ENCODE data around the gene ESYT1. TPM values are rescaled to one million over a fixed set of nuclear protein-coding genes. Genes with fewer than 3 reads are reported as not detected.

The ESYT1 gene
- total and polyA plus RNA-seq, 9 of the 15 experiments (the other 6 are each of a cell fraction or from before 2014, with no cell fraction given): 132 to 420 (median 164) TPM

- no peak for TF ChIP-seq ZNF280A (IDR thresholded peaks at IDR 0.05; ENCODE audit: low read depth, partially characterized antibody)
- no peak for TF ChIP-seq RCOR1 (IDR thresholded peaks at IDR 0.05; ENCODE audit: borderline replicate concordance in 1 of 2, low read depth in 2 of 2, low read length in 2 of 2)
- TF ChIP-seq NELFE (IDR thresholded peaks at IDR 0.05; ENCODE audit: insufficient read depth, insufficient read length): no peak
- TF ChIP-seq NR4A1 (CRISPR knock-in tag; IDR thresholded peaks at IDR 0.05): no peak
- TF ChIP-seq NR4A1 (tag; IDR thresholded peaks at IDR 0.05): 0 out of 2 replicates have a peak, but pooled peaks have one; percentile 51
- no peak for TF ChIP-seq ZNF764 (CRISPR knock-in tag; IDR thresholded peaks at IDR 0.05; ENCODE audit: low read depth)
- TF ChIP-seq CREB1 (IDR thresholded peaks at IDR 0.05): no peak
- no peak for TF ChIP-seq CREB1 (CRISPR knock-in tag; IDR thresholded peaks at IDR 0.05)
- TF ChIP-seq, protein P1, sequence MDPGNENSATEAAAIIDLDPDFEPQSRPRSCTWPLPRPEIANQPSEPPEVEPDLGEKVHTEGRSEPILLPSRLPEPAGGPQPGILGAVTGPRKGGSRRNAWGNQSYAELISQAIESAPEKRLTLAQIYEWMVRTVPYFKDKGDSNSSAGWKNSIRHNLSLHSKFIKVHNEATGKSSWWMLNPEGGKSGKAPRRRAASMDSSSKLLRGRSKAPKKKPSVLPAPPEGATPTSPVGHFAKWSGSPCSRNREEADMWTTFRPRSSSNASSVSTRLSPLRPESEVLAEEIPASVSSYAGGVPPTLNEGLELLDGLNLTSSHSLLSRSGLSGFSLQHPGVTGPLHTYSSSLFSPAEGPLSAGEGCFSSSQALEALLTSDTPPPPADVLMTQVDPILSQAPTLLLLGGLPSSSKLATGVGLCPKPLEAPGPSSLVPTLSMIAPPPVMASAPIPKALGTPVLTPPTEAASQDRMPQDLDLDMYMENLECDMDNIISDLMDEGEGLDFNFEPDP (CRISPR knock-in tag; IDR thresholded peaks at IDR 0.05): no peak
These were observed 23.6 kb downstream of the ESYT1 start (continued) for GRCh38 chr12:56151672-56152131.

All from K562 (cell line).